Natural killer cell treated with Interleukin-12 subunit alpha and Interleukin-12 subunit beta and Interleukin-15 and Interleukin-18, amount 100 ng/mL, for 72 hours (primary cell): Measurements from ENCODE around the gene LAMA5. TPM values are rescaled to one million over a fixed set of nuclear protein-coding genes. Genes with fewer than 3 reads are reported as not detected.
A peak's percentile ranks its signal among the peaks of the same experiment; 100 is the strongest.

Experiments
- ATAC-seq, 2 donors: fragments of 150-1000 bp; cut with Tn5 transposase in 1 of 2; sonication (Bioruptor Pico), chemical (Tn5 transposase) in 1 of 2; 2 replicates each; pipeline ENCODE4 v1.10.0; 2021
- DNase-seq: peaks from one replicate; pipeline ENCODE4 v3.0.0; 2022; ENCODE audit warnings: low spot score
- H3K27ac Mint-ChIP-seq, 2 donors: 1 replicate in 1 of 2; 2 replicates in 1 of 2; pipeline ENCODE4 v1.8.0; 2022; ENCODE audit warnings: mixed read lengths in 2 of 2, mild to moderate bottlenecking in 1 of 2, moderate library complexity in 1 of 2
- H3K27me3 Mint-ChIP-seq, 2 donors: 1 replicate in 1 of 2; 2 replicates in 1 of 2; pipeline ENCODE4 v1.8.0; 2022; ENCODE audit warnings: mixed read lengths in 2 of 2
- H3K36me3 Mint-ChIP-seq: one replicate; pipeline ENCODE4 v1.8.0; 2022; ENCODE audit warnings: mixed read lengths
- H3K4me1 Mint-ChIP-seq, 2 donors: 1 replicate in 1 of 2; 2 replicates in 1 of 2; pipeline ENCODE4 v1.8.0; 2022; ENCODE audit warnings: low read depth in 2 of 2, mixed read lengths in 2 of 2, mild to moderate bottlenecking in 1 of 2
- H3K4me3 Mint-ChIP-seq: one replicate; pipeline ENCODE4 v1.8.0; 2022; ENCODE audit warnings: mixed read lengths
- H3K9me3 Mint-ChIP-seq: 2 replicates; pipeline ENCODE4 v1.8.0; 2022; ENCODE audit warnings: mixed read lengths
- total RNA-seq, 2 donors: library from RNA; stranded (reverse); gene quantifications; one replicate each; pipeline ENCODE4 v1.2.3, GENCODE V29; 2022

The LAMA5 gene
- total RNA-seq, 2 donors from 2014 or later = 1.5 to 1.9 TPM

- no peak overlapping the region for H3K4me3 Mint-ChIP-seq
- DNase-seq = no peak
- H3K27ac Mint-ChIP-seq = no peak overlapping the region
- H3K4me1 Mint-ChIP-seq = peaks cover 0 to 9% of the 10 kb centered on the region in 2 donors
- ATAC-seq = no peak
- no peaks in the 10 kb centered on the region for H3K27me3 Mint-ChIP-seq
- no peaks in the 10 kb centered on the region for H3K36me3 Mint-ChIP-seq
- H3K9me3 Mint-ChIP-seq = no peaks in the 10 kb centered on the region
These were observed 92.7 kb downstream of the LAMA5 start for GRCh38 chr20:62274332-62274950.

- no peak for ATAC-seq
- Mint-ChIP-seq H3K27ac (no peak overlapping the region), H3K9me3 (no peaks in the 10 kb centered on the region), H3K27me3 (no peaks in the 10 kb centered on the region), H3K4me1 (peaks cover 0 to 9% of the 10 kb centered on the region in 2 donors), H3K36me3 (no peaks in the 10 kb centered on the region), H3K4me3 (no peak overlapping the region)
- no peak for DNase-seq
These were observed 93.7 kb downstream of the LAMA5 start for GRCh38 chr20:62273416-62273815.

GRCh38 chr20:62272200-62272599 lies 94.9 kb downstream of the LAMA5 start:
- ATAC-seq (peak in 1 of 2 donors; percentile 13), DNase-seq (no peak)
- H3K4me1 Mint-ChIP-seq = peaks cover 0 to 5% of the 10 kb centered on the region in 2 donors
- no peaks in the 10 kb centered on the region for H3K27me3 Mint-ChIP-seq
- H3K27ac Mint-ChIP-seq = no peak overlapping the region
- no peak overlapping the region for H3K4me3 Mint-ChIP-seq
- no peaks in the 10 kb centered on the region for H3K36me3 Mint-ChIP-seq
- no peaks in the 10 kb centered on the region for H3K9me3 Mint-ChIP-seq

GRCh38 chr20:62269871-62270270 lies 97.2 kb downstream of the LAMA5 start:
- H3K9me3 Mint-ChIP-seq = no peaks in the 10 kb centered on the region
- no peak for ATAC-seq
- H3K4me3 Mint-ChIP-seq = no peak overlapping the region
- DNase-seq = peak; percentile 6
- H3K27me3 Mint-ChIP-seq = no peaks in the 10 kb centered on the region
- H3K4me1 Mint-ChIP-seq = peaks cover 0 to 6% of the 10 kb centered on the region in 2 donors
- H3K27ac Mint-ChIP-seq = no peak overlapping the region
- no peaks in the 10 kb centered on the region for H3K36me3 Mint-ChIP-seq

GRCh38 chr20:62269378-62269777 lies 97.7 kb downstream of the LAMA5 start:
- ATAC-seq = no peak
- Mint-ChIP-seq H3K9me3 (no peaks in the 10 kb centered on the region), H3K27me3 (no peaks in the 10 kb centered on the region), H3K4me3 (no peak overlapping the region), H3K27ac (no peak overlapping the region), H3K4me1 (peaks cover 0 to 8% of the 10 kb centered on the region in 2 donors), H3K36me3 (no peaks in the 10 kb centered on the region)
- no peak for DNase-seq

- no peak for DNase-seq
These were observed 98.7 kb downstream of the LAMA5 start for GRCh38 chr20:62268228-62268900.

GRCh38 chr20:62267543-62267942 lies 99.6 kb downstream of the LAMA5 start:
- Mint-ChIP-seq H3K9me3 (no peaks in the 10 kb centered on the region), H3K27ac (no peak overlapping the region), H3K27me3 (no peaks in the 10 kb centered on the region), H3K4me3 (no peak overlapping the region), H3K4me1 (peaks cover 0 to 8% of the 10 kb centered on the region in 2 donors), H3K36me3 (no peaks in the 10 kb centered on the region)
- DNase-seq (no peak), ATAC-seq (no peak)

More at GRCh38 chr20:62268228-62268900, 98.7 kb downstream of the LAMA5 start:
- no peak overlapping the region for H3K4me3 Mint-ChIP-seq
- peaks cover 0 to 8% of the 10 kb centered on the region in 2 donors for H3K4me1 Mint-ChIP-seq
- no peaks in the 10 kb centered on the region for H3K27me3 Mint-ChIP-seq
- no peak overlapping the region for H3K27ac Mint-ChIP-seq
- no peaks in the 10 kb centered on the region for H3K9me3 Mint-ChIP-seq
- H3K36me3 Mint-ChIP-seq = no peaks in the 10 kb centered on the region
- no peak for ATAC-seq

- Mint-ChIP-seq H3K4me3 (no peak overlapping the region), H3K36me3 (no peaks in the 10 kb centered on the region), H3K4me1 (peaks cover 0 to 12% of the 10 kb centered on the region in 2 donors), H3K27me3 (no peaks in the 10 kb centered on the region), H3K27ac (no peak overlapping the region), H3K9me3 (no peaks in the 10 kb centered on the region)
- ATAC-seq = no peak
- no peak for DNase-seq
These were observed 100.3 kb downstream of the LAMA5 start for GRCh38 chr20:62266851-62267250.

GRCh38 chr20:62266340-62266739 lies 100.8 kb downstream of the LAMA5 start:
- H3K9me3 Mint-ChIP-seq = no peaks in the 10 kb centered on the region
- no peaks in the 10 kb centered on the region for H3K36me3 Mint-ChIP-seq
- H3K4me1 Mint-ChIP-seq = peaks cover 0 to 12% of the 10 kb centered on the region in 2 donors
- H3K4me3 Mint-ChIP-seq = no peak overlapping the region
- ATAC-seq (no peak), DNase-seq (no peak)
- no peaks in the 10 kb centered on the region for H3K27me3 Mint-ChIP-seq
- no peak overlapping the region for H3K27ac Mint-ChIP-seq

GRCh38 chr20:62265365-62265764 lies 101.7 kb downstream of the LAMA5 start:
- Mint-ChIP-seq H3K36me3 (no peaks in the 10 kb centered on the region), H3K27ac (no peak overlapping the region), H3K9me3 (no peaks in the 10 kb centered on the region)

GRCh38 chr20:62263396-62263795 lies 103.7 kb downstream of the LAMA5 start:
- Mint-ChIP-seq H3K27me3 (no peaks in the 10 kb centered on the region), H3K4me3 (no peak overlapping the region), H3K27ac (no peak overlapping the region), H3K9me3 (no peaks in the 10 kb centered on the region), H3K4me1 (peaks cover 0 to 14% of the 10 kb centered on the region in 2 donors), H3K36me3 (no peaks in the 10 kb centered on the region)
- DNase-seq (peak; percentile 26), ATAC-seq (no peak)

More at GRCh38 chr20:62265365-62265764, 101.7 kb downstream of the LAMA5 start:
- Mint-ChIP-seq H3K4me3 (no peak overlapping the region), H3K27me3 (no peaks in the 10 kb centered on the region), H3K4me1 (peaks cover 0 to 13% of the 10 kb centered on the region in 2 donors)
- DNase-seq = peak; percentile 6
- ATAC-seq = no peak

- Mint-ChIP-seq H3K27ac (no peak overlapping the region), H3K36me3 (no peaks in the 10 kb centered on the region), H3K9me3 (no peaks in the 10 kb centered on the region), H3K27me3 (no peaks in the 10 kb centered on the region), H3K4me3 (no peak overlapping the region), H3K4me1 (peaks cover 0 to 14% of the 10 kb centered on the region in 2 donors)
- no peak for ATAC-seq
- peak; percentile 53 for DNase-seq
These were observed 105.0 kb downstream of the LAMA5 start for GRCh38 chr20:62262064-62262463.

GRCh38 chr20:62259294-62259565 lies 107.9 kb downstream of the LAMA5 start:
- no peak for DNase-seq
- no peaks in the 10 kb centered on the region for H3K9me3 Mint-ChIP-seq
- H3K36me3 Mint-ChIP-seq = no peaks in the 10 kb centered on the region
- H3K27me3 Mint-ChIP-seq = no peaks in the 10 kb centered on the region
- no peak for ATAC-seq
- peaks cover 0 to 12% of the 10 kb centered on the region in 2 donors for H3K4me1 Mint-ChIP-seq
- no peak overlapping the region for H3K27ac Mint-ChIP-seq
- H3K4me3 Mint-ChIP-seq = no peak overlapping the region
